IPS DF 4.7 (cell line): ENCODE results near the gene IPO5.
"Not testable (repeated sequence)": the region's sequence is repeated elsewhere in the genome, so short reads cannot be mapped to it uniquely, and the experiment has no call there.

ENCODE experiments used
- DNase-seq: peaks from one replicate; pipeline ENCODE4 v3.0.0-alpha.2; 2013; ENCODE audit warnings: low spot score; ENCODE audit errors: extremely low read depth

IPO5 gene

GRCh38 chr13:97948041-97948440, 5.4 kb upstream of the IPO5 start:
- no peak for DNase-seq

GRCh38 chr13:97949316-97949715, 4.2 kb upstream of the IPO5 start:
- not testable (repeated sequence) for DNase-seq

- DNase-seq = no peak
Observed at GRCh38 chr13:97951376-97951775, 2.1 kb upstream of the IPO5 start.

GRCh38 chr13:97952831-97953230, 644 bp upstream of the IPO5 start:
- not testable (repeated sequence) for DNase-seq

GRCh38 chr13:97961340-97961739, 7.9 kb downstream of the IPO5 start:
- no peak for DNase-seq

GRCh38 chr13:97962887-97963286, 9.4 kb downstream of the IPO5 start:
- DNase-seq = no peak

GRCh38 chr13:97967226-97967625, 13.8 kb downstream of the IPO5 start:
- no peak for DNase-seq

- no peak for DNase-seq
Observed at GRCh38 chr13:97967948-97968347, 14.5 kb downstream of the IPO5 start.

GRCh38 chr13:97971519-97971918, 18.0 kb downstream of the IPO5 start:
- DNase-seq = no peak

- no peak for DNase-seq
Observed at GRCh38 chr13:97974773-97975172, 21.3 kb downstream of the IPO5 start.

- no peak for DNase-seq
Observed at GRCh38 chr13:97975280-97975847, 21.9 kb downstream of the IPO5 start.

- peak; percentile 36 for DNase-seq
Observed at GRCh38 chr13:97975848-97976609, 22.6 kb downstream of the IPO5 start.

- DNase-seq = no peak
Observed at GRCh38 chr13:97976610-97977521, 23.4 kb downstream of the IPO5 start.

GRCh38 chr13:97977982-97978381, 24.5 kb downstream of the IPO5 start:
- no peak for DNase-seq

GRCh38 chr13:97978651-97979050, 25.2 kb downstream of the IPO5 start:
- DNase-seq = no peak

GRCh38 chr13:97979051-97979450, 25.6 kb downstream of the IPO5 start:
- DNase-seq = no peak

GRCh38 chr13:97979556-97979955, 26.1 kb downstream of the IPO5 start:
- no peak for DNase-seq

GRCh38 chr13:97982286-97982685, 28.8 kb downstream of the IPO5 start:
- no peak for DNase-seq

GRCh38 chr13:97986835-97987234, 33.4 kb downstream of the IPO5 start:
- DNase-seq = no peak

GRCh38 chr13:97999653-98000052, 46.2 kb downstream of the IPO5 start:
- no peak for DNase-seq

GRCh38 chr13:98004107-98004506, 50.6 kb downstream of the IPO5 start:
- DNase-seq = no peak

GRCh38 chr13:98004997-98005396, 51.5 kb downstream of the IPO5 start:
- not testable (repeated sequence) for DNase-seq
